Gastroesophageal sphincter (tissue), 4 donors: ENCODE data around the gene ZNF157. TPM values are rescaled to one million over a fixed set of nuclear protein-coding genes. Genes with fewer than 3 reads are reported as not detected.

Experiments used
- ATAC-seq: fragments of 150-250 bp; one replicate; pipeline ENCODE4 v1.9.1; 2016; ENCODE audit warnings: mild to moderate bottlenecking, moderate library complexity
- H3K27ac ChIP-seq, 4 donors: fragments of 200-600 bp; sonication (generic) in 3 of 4; 1 replicate in 3 of 4; 2 replicates in 1 of 4; pipeline ENCODE4 v1.5.1; 2016 to 2019
- H3K27me3 ChIP-seq: fragments of 200-600 bp; sonication (generic); one replicate; pipeline ENCODE4 v1.5.1; 2019
- H3K36me3 ChIP-seq, 2 donors: fragments of 200-600 bp; sonication (generic); one replicate each; pipeline ENCODE4 v1.5.1; 2019; ENCODE audit warnings: control low read depth in 1 of 2
- H3K4me1 ChIP-seq, 3 donors: fragments of 200-600 bp; sonication (generic); 1 replicate in 2 of 3; 2 replicates in 1 of 3; pipeline ENCODE4 v1.5.1; 2016 to 2019; ENCODE audit warnings: control low read depth in 2 of 3
- H3K4me3 ChIP-seq, 2 donors: fragments of 200-600 bp; sonication (generic); one replicate each; pipeline ENCODE4 v1.5.1; 2019; ENCODE audit warnings: mild to moderate bottlenecking in 1 of 2, moderate library complexity in 1 of 2
- H3K9me3 ChIP-seq, 3 donors: fragments of 200-600 bp; sonication (generic); one replicate each; pipeline ENCODE4 v1.5.1; 2017 to 2019; ENCODE audit warnings: control low read depth in 2 of 3
- CTCF ChIP-seq, 4 experiments: fragments of 200-600 bp in 2 of 4; fragments of 450-650 bp in 2 of 4; sonication (generic) in 1 of 4; IDR thresholded peaks; one replicate each; pipeline ENCODE4 v1.5.1; 2017 to 2019; ENCODE audit warnings: antibody characterized with exemption in 4 of 4, mild to moderate bottlenecking in 2 of 4, moderate library complexity in 2 of 4
- EP300 ChIP-seq: sonication (generic); formaldehyde crosslinking; IDR thresholded peaks from one replicate; pipeline ENCODE4 v1.6.1; 2017; ENCODE audit warnings: antibody characterized with exemption, mild to moderate bottlenecking
- POLR2A ChIP-seq, 2 donors: fragments of 450-650 bp; IDR thresholded peaks; one replicate each; pipeline ENCODE4 v1.6.1; 2017; ENCODE audit warnings: antibody characterized with exemption in 2 of 2, mild to moderate bottlenecking in 2 of 2, moderate library complexity in 1 of 2
- POLR2AphosphoS5 ChIP-seq: sonication (generic); formaldehyde crosslinking; IDR thresholded peaks from one replicate; pipeline ENCODE4 v1.6.1; 2017; ENCODE audit warnings: antibody characterized with exemption
- WGBS, 2 donors: methylation state at CpG; one replicate each; pipeline ENCODE4 v1.1.5; 2018; ENCODE audit warnings: low coverage in 1 of 2; 5-methylcytosine and 5-hydroxymethylcytosine counted together
- total RNA-seq, 4 donors: library from RNA; depleted of rRNA; stranded (reverse); fragments of >200 nt; gene quantifications; one replicate each; pipeline ENCODE4 v1.1.0, GENCODE V29; 2016

The ZNF157 gene
- total RNA-seq, 4 donors from 2014 or later, result 0.31 TPM; not detected in 3

DNA sequence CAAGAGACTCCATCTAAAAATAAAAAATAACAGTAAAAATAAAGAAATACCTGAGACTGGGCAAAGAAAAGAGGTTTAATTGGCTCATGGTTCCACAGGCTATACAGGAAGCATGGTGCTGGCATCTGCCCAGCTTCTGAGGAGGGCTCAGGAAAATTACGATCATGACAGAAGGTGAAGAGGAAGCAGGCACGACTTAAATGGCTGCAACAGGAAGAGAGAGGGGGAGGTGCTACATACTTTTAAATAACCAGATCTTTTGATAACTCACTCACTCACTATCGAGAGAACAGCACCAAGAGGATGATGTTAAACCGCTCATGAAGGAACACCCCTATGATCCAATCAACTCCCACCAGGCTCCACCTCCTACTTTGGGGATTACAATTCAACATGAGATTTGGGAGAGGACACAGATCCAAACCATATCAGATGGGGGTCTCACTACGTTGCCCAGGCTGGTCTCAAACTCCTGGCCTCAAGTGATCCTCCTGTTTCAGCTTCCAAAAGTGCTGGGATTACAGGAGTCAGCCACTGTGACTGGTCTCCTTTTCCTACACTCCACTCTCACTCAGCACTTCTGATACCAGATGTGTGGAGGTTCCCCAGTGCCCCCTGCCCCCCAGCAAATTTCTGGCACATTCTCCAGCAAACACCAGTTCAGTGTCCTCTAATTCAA, 11.9 kb upstream of the ZNF157 start:
- no peak overlapping the region for H3K27ac ChIP-seq
- no peak overlapping the region for H3K4me3 ChIP-seq
- 41 to 50% methylated on average over 3 of the region's 5 CpGs for WGBS, 2 donors
- no peaks in the 10 kb centered on the region for H3K4me1 ChIP-seq
- ATAC-seq, result no peak
- no peaks in the 10 kb centered on the region for H3K9me3 ChIP-seq
- no peaks in the 10 kb centered on the region for H3K27me3 ChIP-seq
- TF ChIP-seq EP300, result no peak
- TF ChIP-seq CTCF (IDR thresholded peaks at IDR 0.05), result no peak
- no peak for TF ChIP-seq POLR2A (IDR thresholded peaks at IDR 0.05)
- no peak for TF ChIP-seq POLR2AphosphoS5
- H3K36me3 ChIP-seq, result no peaks in the 10 kb centered on the region

- H3K27ac ChIP-seq, result no peak overlapping the region
- 73 to 74% methylated on average over 3 to 6 of the region's 7 CpGs for WGBS, 2 donors
- TF ChIP-seq POLR2AphosphoS5 (no peak), EP300 (no peak), CTCF (IDR thresholded peaks at IDR 0.05) (no peak), POLR2A (IDR thresholded peaks at IDR 0.05) (no peak)
These were observed 9.8 kb upstream of the ZNF157 start for GRCh38 chrX:47360423-47361179.

GRCh38 chrX:47361538-47362511, 8.6 kb upstream of the ZNF157 start:
- Histone ChIP-seq H3K4me1 (no peaks in the 10 kb centered on the region), H3K36me3 (no peaks in the 10 kb centered on the region), H3K27ac (peak overlapping the region; percentile 68 to 85 (median 82)), H3K9me3 (no peaks in the 10 kb centered on the region), H3K27me3 (no peaks in the 10 kb centered on the region), H3K4me3 (peak overlapping the region; percentile 26 to 48)
- WGBS, 2 donors, result 2 to 43% methylated on average over 7 to 10 of the region's 13 CpGs
- TF ChIP-seq EP300 (no peak), CTCF (IDR thresholded peaks at IDR 0.05) (peak in 1 of 4 experiments; percentile 17)
- peak; percentile 94 for ATAC-seq

More at GRCh38 chrX:47360423-47361179, 9.8 kb upstream of the ZNF157 start:
- Histone ChIP-seq H3K4me3 (no peak overlapping the region), H3K4me1 (no peaks in the 10 kb centered on the region), H3K36me3 (no peaks in the 10 kb centered on the region), H3K27me3 (no peaks in the 10 kb centered on the region), H3K9me3 (no peaks in the 10 kb centered on the region)
- no peak for ATAC-seq

- Histone ChIP-seq H3K36me3 (no peaks in the 10 kb centered on the region), H3K4me1 (no peaks in the 10 kb centered on the region), H3K27me3 (no peaks in the 10 kb centered on the region), H3K4me3 (peak overlapping the region; percentile 51 to 53), H3K9me3 (no peaks in the 10 kb centered on the region), H3K27ac (peak overlapping the region in 3 of 4 donors; percentile 29 to 69 (median 51))
- no peak for TF ChIP-seq EP300
- TF ChIP-seq POLR2A (IDR thresholded peaks at IDR 0.05), result no peak
- ATAC-seq, result peak; percentile 54
- WGBS, 2 donors, result 18 to 45% methylated on average over 8 to 12 of the region's 32 CpGs
These were observed 4.2 kb upstream of the ZNF157 start for GRCh38 chrX:47366041-47366722.
